HG03565 (cell line): ENCODE measurements around the gene NKX6-1.

Experiments
- ATAC-seq: cut with Tn5 transposase; IDR thresholded peaks from one replicate; pipeline ENCODE4 v1.9.1; 2021; ENCODE audit warnings: mild to moderate bottlenecking, moderate library complexity; ENCODE audit not compliant: unreplicated experiment

NKX6-1 gene

DNA sequence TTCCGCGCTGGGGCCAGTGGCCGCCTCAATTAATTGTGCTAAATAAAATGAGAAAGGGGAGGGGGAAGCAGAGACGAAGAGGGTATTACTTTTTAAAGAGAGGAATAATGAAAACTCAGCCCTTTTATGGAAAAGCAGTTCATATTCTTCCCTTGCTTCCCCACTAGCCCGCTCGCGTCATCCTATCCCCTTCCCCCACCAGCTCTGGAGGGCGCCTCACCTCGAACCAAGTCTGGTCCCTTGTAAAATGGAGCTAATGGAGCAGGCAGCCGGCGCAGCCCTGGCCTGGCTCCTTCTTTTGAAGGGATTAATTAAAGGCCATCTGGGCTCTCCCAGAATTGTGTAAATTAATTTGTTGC, 511 bp upstream of the NKX6-1 start:
- ATAC-seq: no peak

DNA sequence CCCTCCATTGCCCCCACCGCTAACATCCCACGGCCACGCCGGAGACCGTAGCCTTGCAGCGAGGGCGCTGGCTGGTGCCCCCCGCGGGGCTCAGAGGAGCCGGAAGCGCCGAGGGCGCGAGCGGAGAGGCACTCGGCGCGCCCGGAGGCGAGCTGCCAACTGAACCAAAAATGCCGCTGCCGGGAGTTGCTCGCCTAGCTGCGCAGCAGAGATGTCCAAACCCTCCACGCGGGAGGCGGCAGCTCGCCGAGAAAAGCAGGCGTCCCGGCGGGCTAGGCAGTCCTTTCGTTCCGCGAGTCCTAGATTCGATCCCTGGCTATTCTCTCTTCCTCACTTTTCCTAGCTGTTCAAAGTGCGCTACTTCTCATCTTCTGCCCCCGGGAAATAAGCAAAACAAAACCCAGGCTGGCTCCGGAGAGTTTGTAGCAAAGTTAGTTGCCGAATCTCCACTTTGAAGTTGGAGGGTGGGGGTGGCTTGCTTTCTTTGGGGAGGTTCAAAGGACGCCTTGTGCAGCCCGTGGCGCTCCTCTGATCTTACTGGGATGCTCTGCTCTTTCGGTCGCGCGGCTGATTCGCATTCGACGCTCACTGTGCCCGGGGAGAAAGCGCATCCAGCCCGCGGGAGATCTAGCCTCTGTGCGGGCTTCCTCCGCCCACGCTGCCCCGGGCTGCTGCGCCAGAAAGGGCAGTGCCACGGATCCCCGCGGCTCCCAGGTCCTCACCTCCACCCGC, 723 bp downstream of the NKX6-1 start:
- no peak for ATAC-seq

DNA sequence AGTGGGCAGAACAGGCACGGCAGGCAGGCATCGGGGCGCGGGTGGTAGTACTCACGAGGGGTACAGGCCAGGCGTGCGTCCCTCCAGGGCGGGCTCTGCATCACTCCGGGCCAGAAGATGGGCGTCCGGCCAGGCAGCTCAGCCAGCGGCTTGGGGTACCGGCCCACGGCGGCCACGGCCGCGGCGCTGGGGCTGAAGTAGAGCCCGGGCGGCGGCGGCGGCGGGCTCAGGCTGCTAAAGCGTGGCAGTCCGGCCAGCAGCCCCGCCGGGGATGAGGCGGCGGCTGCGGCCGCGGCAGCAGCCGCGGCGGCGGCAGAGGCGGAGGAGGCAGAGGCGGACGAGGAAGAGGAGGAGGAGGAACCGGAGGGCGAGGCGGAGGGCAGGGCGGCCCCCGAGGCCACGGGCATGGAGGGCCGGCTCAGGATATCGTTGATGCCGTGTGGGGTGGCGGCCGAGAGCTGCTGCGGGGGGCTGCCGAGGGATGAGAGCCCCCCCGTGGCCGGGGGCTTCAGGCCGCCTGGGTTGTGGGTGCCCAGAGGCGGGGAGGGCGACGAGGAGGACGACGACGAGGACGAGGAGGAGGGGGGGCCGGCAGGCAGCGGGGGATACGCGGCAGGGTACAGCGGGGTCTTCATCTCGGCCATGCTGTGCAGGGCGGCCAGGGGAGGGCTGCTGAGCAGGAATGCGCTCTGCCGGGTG, 1.4 kb downstream of the NKX6-1 start:
- ATAC-seq: no peak

DNA sequence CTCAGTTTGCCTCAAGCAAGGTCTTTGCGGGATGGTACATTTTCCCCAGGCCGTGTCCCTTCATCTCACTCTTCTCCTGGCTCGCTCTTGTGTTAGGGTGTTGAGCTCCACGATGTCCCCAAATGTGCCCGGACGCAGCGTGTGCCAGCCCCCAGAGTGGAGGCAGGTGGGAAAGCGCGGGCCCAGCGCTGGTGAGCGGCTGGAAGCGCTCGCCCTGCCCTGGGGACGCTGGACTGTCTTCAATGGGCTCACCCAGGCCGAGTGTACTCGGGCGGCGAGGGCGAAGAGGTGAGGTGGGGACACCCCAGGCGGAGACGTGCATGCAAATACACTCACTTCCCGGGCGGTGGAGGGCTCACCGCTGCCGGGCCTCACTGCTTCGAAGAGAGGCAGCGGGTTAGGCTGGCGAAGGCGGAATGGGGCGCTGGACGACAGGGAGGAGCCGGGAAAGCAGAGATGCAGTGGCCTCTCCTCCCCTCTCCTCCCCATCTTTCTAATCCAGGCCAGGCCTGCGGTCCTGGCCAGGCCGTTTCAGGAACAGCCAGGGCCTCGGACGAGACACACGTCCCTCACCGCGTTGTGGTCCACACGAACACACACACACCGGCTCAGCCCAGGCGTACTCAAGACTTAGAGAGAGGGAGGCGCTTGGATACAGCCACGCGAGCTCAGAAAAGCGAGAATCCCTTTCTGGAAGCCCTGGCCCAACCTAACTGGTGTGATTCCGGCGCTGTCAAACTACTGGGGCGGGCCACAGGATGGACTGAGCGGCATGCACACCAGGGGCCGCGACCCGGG, 2.2 kb downstream of the NKX6-1 start:
- ATAC-seq: no peak

DNA sequence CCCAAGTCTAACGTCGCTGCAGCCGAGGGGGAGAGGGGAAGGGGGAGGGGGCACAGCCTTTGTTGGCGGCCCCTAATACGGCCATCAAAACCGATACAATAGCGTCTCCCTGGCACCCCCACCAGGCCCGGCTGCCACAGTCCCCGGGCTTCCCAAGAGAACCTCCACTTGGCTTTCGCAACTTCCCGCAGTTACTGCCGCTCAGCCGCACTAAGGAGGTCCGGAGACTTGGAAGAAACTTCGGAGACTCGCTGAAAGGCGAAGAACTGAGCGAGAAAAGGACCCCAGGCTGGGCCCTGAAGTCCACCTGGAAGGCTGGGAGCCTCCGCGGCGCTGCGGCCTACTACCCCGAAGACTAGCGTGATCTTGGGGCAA, 2.8 kb downstream of the NKX6-1 start:
- no peak for ATAC-seq

DNA sequence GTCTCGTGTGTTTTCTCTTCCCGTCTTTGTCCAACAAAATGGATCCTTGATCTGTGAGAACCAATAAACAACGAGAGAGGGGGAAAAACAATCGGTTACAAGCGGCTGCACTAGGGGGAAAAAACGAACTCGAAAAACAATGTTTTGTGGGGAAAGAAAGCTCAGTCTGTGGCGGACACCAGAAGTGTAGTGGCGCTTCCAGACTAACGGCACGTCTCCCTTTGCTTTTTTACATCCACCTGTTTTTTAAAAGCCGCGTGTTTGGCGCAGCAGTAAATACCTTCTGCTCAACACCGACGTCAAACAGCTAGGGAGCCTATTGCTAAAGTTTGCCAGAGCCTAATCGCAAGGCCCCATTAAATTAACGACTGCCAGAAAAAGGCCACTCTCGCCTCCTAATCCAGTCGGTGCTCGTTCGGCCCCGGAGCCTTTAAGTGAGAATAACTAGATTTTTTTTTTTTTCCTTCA, 3.3 kb downstream of the NKX6-1 start:
- ATAC-seq: no peak

DNA sequence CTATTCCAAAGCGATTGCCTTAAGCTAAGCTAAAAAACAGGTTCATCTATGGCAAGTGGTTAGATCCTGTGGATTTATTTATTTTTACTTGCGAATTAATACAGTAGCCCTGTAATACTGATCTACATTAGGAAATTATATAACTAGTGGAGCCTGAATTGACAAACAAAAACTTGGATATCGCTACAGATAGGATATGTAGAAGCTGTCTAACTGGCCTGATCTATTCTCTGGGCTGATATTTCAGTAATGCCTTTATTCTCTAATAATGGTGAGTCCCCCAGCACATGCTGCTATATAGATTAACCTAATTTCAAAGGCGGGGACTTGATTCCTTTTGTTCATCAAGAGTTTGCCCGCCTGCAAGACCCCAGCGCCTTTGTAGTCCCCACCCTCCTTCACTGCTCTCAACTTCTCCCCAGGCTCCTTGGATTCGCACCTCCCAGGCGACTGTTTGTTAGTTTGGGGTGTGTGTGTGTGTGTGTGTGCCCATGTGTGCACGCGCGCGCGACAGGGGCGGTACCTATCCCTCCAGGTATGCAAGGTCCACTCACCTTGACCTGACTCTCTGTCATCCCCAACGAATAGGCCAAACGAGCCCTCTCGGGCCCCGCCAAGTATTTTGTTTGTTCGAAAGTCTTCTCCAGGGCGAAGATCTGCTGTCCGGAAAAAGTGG, 3.8 kb downstream of the NKX6-1 start:
- no peak for ATAC-seq

DNA sequence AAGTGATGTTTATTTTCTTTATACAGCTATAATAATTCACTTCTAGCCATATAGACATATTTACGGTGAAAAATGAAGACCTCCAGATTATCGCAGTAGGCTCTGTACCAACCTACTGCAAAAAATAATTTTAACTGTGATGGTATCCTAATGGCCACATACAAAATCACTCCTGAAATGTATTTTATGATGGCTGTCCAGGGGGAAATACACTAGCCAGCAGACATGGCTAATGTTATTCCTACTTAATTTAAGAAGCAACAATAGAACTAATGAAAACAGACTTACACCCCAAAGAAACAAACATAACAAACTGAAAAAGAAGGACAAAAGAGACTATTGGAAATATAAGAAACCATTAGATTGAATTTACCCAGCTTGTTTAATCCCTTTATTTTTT, 4.6 kb downstream of the NKX6-1 start:
- ATAC-seq: no peak

DNA sequence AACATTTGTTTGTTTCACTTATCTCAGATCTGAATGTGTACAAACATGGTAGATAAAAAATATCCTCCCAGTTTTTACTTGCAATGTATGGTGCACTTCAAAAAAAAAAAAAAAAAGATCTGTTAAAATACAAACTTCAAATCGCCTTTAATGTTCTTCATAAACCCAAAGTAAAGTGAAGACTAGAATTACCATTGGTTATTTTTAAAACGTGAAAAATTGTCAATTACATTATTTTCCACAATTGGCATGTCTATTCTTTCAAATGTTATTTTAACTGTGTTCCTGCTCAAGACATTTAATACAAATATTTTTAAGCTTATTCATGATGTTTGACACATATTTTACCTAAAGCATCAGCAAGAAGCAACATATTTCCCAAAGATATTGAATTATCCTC, 5.0 kb downstream of the NKX6-1 start:
- ATAC-seq: no peak

DNA sequence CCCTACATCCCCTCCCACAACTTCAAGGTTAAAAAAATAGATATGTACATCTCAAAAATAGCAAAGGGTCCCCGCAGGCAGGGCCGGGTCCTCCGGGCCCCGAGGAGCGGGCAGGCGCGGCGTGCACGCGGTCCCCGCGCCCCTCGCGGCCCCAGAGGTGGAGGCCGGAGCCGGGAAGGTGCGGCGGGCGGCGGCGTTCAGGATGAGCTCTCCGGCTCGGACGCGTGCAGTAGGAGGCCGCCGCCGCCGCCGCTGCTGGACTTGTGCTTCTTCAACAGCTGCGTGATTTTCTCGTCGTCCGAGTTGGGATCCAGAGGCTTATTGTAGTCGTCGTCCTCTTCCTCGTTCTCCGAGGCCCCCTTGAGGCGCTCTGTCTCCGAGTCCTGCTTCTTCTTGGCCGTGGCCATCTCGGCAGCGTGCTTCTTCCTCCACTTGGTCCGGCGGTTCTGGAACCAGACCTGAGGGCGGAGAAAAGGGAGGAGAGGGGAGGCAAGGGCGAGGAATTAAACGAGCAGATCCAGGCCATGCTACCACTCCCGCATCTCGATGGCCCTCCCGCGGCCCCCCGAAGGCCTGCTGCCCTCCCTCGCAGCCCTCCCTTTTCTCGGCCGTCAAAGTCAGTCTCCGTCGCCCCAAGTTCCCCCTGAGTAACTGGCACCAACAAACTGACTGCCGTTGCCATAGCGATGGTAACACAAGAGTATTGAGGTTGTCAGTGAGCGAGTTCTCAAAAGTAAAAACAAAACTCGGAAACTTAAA, 5.8 kb downstream of the NKX6-1 start:
- no peak for ATAC-seq

DNA sequence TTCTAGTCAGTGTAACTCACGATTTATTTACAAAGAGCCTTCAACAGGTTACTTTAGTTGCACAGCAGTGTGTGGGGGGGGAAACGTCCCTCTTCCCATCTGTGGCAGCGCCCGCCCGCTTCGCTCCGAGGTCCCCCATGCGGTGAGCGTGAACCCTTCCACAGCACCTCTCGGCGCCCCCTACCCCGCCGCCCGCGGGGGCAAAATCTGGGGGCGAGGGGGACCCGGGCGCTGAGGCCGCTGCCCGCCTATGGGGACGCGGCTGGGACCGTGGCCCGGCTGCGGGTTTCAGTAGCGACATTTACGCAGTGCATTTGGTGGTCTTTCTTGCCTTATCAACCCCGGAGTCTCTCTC, 6.4 kb downstream of the NKX6-1 start:
- ATAC-seq: no peak

DNA sequence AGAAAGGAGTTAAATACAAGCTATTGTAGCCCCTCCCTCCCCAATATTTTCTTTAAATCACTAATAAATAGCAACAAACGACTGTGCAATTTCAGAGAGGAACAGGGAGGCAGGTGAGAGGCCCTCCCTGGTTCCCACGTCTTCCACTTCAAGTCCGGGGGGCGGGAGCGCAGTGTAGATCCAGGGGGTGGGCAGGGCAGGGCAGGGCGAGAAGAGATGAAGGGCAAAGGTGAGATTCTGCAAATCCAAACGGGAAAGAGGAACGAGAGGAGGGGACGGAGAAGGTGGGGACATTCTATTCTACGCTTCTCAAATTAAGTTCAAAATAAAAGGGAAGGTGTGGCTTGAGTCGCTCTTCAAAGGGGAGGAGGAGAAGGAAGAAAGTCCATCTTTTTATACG, 6.8 kb downstream of the NKX6-1 start:
- no peak for ATAC-seq

DNA sequence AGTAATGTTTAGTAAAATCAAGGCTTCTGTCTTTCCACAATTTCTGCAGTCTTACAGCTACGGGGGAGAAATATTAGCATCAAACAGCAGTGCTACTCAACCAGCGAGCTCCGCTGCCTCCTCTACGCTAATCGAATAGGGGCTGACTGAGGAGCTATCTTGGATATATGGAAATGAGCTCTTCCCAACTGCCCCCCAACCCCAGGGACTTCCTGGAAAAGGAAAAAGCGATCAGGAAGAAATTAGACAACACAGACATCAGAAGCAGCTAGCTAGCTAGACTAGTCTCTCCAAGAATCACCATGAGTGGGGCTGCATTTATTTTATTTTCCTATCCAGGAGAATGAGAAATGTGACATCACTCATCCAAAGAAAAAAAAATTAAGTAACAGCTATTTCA, 7.6 kb downstream of the NKX6-1 start:
- no peak for ATAC-seq

DNA sequence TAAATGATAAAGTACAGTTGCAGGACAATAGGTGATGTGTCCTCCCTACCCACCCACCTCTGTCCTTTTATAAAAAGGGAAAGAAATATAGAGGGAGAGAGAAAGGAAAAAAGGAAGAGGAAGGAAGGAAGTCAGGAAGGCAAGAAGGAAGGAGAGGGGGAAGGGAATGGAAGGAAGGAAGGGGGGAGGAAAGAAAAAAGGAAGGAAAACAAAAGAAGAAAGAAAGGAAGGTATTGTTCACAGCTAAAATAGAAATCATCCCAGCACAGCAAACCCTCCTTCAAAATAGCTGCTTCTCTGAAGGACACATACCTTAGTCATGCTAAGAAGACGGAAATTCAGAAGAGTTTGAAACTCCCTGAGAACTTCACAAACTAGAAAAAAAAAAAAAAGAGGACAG, 8.4 kb downstream of the NKX6-1 start:
- ATAC-seq: no peak

DNA sequence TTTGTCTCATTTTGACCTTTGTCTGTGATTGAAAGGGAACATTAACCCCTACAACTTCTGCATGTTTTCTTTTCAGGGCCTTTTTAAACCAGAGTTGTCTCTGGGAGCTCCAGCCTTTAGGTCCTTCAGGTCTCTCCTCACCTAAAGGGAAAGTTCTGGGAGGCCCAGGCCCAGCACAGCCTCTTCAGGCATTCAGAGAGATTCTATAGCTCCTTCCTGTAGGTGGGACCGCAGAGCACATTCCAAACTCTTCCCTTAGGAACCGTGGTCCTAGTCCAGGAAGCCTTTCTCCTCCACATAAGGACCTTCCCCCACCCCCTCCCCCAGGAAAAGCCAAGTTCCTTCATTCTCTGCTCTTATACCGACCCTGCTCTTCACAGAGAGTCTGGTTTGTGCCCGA, 14.9 kb downstream of the NKX6-1 start:
- no peak for ATAC-seq

DNA sequence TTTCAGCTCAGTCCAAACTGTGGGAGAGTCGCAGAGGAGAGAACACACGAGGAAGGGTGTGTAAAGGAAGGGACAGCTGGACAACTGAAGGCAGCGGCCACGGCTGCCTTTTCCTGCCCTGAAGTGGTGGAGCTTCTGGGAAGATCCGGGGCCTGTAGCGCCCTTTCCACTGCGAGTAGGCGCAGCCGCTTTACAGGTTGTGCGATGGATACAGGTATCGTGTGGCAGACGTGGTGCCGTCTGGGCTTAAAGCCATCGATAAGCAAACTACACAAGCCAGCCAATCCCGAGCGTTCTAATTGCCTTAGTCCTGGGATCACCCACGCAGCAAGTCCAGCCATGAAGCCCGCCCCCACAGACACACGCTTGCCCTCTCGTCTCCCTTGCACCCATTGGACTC, 15.4 kb downstream of the NKX6-1 start:
- ATAC-seq: no peak

DNA sequence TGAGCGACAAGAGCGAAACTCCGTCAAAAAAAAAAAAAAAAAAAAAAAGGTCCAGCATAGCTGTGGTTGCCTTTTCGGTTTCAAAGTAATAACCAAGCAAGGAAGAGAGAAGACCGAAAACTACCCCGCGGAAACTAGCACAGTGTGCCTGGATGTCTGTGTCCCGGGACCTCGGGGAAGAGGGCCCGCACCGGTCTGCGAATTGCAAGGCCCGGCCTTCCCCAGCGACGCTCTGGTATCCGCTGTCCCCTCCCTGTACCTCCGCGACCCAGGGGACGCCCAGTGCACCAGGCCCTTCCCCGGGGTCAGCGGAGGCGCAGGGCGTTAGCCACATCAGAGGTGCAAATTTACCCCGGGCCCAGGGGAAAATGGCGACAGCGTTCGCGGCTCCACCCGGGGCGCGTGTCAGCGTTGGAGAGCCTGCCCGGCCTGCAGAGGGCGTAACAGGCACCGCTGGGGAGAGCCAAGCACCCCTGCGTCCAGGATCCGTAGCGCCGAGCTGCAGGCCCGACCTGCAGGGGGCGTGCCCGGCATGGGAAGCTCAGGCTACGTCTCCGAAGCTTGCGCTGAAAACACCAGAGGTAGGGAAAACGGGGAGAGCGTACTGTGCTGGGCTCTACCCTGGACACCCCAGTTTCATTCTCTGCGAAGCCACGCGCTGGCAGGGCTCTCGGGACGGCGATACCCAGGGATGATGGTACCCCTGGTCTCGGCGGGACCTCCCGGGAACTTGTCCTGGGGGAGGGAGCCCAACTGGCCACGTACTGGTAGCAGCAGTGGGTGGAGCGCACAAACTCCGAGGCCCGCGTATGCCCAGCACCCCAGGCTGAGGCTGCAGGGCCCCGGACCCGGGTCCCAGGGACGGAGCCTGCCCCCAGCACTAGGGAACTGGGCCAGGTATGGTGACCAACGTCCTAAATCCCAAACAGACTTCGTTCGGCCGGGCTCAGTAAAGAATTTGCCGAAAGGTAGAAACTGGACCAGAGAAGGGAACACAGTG, 16.2 kb downstream of the NKX6-1 start:
- no peak for ATAC-seq

DNA sequence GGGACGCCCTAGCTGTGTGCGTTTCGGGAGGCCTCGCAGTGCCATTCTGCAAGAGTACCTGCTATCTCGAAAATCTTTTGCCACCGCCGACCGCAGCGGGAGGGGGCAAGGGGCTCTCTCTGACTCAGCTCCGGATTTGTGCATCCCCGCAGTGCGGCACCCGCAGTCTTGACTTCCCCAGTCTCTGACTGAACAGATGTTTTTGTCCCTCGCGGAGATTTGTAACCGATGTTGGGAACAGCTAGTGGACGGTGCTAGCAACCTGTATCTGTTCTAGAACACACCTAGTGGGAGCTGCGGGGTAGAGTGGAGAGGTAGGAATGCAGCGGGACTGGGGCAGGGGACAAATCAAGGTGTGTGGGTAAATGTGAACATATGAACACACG, 17.2 kb downstream of the NKX6-1 start:
- no peak for ATAC-seq

DNA sequence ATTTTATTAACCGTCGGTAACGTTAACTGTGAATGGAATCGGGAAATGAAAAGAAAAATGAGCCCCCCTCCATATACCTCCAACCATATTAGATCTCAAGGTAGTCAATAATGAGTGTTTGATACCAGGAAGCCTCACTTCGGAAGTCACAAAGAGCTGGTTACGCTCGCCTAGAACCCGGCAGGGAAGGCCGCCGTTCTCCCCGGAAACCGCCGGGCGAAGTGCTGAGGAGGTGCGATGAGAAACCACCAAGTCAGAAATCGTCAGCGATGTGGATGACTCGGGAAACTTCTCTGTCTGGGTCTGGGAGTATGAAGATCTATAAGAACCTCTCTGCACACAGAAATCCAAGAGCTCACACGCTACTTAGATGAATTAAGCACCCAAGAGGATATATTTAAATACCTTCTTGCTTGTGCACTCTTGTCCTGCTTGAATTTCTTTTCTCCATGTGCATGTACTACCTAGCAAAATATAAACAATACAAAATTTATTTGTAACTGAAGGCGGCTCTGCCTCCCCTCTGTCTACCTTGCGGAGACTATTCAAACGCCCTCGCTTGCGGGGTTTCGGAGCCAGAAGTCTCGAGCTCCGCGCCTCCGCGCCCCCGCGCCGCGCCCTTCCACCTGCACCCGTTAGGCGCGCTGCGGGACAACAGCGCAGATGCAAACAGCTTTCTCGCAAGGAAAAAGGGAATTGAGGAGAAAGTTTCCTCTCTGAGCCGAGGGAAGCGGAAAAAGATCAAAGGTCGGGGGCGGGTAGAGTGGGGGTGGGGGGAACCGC, 17.8 kb downstream of the NKX6-1 start:
- no peak for ATAC-seq
